GM12873 (cell line): Measurements from ENCODE around the gene RPL26.

Source experiments
- TF ChIP-seq, protein P1 (sequence below): IDR thresholded peaks from 2 replicates; pipeline ENCODE4 v1.5.1; 2012; ENCODE audit warnings: low read depth, mild to moderate bottlenecking, moderate library complexity, low read length, control low read depth; ENCODE audit not compliant: insufficient read depth; ENCODE audit errors: missing control alignments

The RPL26 gene

DNA sequence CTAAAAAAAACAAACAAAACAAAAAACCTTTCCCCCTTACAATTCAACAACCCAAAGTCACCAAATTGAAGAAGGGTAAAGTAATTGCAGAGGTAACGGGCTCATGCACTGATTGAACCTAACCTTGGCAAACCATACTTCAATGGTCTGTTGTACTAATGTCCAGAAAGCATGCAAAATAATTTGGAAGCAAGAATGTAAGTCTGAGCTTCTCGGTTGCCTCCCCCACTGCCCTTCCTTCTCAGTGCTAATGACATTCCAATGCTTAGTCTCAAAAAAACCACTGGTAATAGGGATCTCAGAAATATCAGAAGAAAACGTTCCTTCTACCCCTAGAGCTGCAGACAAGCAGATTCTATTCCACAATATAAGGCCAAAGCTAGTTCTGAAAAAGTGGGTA, 22.2 kb downstream of the RPL26 start:
- TF ChIP-seq, protein P1, sequence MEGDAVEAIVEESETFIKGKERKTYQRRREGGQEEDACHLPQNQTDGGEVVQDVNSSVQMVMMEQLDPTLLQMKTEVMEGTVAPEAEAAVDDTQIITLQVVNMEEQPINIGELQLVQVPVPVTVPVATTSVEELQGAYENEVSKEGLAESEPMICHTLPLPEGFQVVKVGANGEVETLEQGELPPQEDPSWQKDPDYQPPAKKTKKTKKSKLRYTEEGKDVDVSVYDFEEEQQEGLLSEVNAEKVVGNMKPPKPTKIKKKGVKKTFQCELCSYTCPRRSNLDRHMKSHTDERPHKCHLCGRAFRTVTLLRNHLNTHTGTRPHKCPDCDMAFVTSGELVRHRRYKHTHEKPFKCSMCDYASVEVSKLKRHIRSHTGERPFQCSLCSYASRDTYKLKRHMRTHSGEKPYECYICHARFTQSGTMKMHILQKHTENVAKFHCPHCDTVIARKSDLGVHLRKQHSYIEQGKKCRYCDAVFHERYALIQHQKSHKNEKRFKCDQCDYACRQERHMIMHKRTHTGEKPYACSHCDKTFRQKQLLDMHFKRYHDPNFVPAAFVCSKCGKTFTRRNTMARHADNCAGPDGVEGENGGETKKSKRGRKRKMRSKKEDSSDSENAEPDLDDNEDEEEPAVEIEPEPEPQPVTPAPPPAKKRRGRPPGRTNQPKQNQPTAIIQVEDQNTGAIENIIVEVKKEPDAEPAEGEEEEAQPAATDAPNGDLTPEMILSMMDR: no peak

GRCh38 chr17:8360260-8360659, 22.7 kb downstream of the RPL26 start:
- TF ChIP-seq, protein P1: no peak

DNA sequence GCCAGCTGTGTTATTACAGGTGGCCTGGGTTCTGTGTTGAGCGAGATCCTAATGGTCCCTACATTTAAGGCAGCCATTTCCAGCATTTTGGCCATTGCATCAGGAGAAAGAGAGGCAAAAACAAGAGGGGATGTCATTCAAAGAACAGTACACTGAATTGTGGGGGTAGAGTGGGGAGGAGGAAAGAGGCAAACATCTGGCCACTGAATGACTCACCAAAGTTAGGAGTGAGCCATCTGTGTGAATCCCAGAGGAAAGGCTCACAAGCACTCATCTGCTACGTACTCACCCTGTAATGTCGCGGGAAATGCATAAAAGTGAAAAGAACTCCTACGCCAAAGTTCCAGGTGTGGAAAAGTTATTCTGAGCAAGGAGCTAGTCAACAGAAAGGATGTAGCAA, 23.2 kb downstream of the RPL26 start:
- TF ChIP-seq, protein P1: no peak

GRCh38 chr17:8357910-8358309, 25.1 kb downstream of the RPL26 start:
- TF ChIP-seq, protein P1: no peak

DNA sequence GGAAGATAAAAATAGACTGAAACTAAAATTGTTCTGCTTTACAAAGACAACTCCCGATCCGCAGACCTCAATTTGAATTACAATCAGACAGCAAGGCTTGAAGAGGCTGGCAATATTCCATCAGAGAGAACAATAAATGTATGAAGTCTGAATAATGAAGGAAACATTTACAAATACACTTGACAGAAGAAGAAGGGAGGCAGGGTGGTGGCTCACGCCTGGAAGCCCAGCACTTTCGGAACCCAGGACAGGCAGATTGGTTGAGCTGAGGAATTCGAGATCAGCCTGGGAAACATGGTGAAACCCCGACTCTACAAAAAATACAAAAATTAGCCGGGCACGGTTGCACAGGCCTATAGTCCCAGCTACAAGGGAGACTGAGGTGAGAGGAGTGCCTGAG, 28.8 kb downstream of the RPL26 start:
- TF ChIP-seq, protein P1: no peak

- TF ChIP-seq, protein P1: no peak
These were observed 29.3 kb downstream of the RPL26 start for GRCh38 chr17:8353736-8354135.

- TF ChIP-seq, protein P1: no peak
These were observed 32.7 kb downstream of the RPL26 start for GRCh38 chr17:8350339-8350738.

DNA sequence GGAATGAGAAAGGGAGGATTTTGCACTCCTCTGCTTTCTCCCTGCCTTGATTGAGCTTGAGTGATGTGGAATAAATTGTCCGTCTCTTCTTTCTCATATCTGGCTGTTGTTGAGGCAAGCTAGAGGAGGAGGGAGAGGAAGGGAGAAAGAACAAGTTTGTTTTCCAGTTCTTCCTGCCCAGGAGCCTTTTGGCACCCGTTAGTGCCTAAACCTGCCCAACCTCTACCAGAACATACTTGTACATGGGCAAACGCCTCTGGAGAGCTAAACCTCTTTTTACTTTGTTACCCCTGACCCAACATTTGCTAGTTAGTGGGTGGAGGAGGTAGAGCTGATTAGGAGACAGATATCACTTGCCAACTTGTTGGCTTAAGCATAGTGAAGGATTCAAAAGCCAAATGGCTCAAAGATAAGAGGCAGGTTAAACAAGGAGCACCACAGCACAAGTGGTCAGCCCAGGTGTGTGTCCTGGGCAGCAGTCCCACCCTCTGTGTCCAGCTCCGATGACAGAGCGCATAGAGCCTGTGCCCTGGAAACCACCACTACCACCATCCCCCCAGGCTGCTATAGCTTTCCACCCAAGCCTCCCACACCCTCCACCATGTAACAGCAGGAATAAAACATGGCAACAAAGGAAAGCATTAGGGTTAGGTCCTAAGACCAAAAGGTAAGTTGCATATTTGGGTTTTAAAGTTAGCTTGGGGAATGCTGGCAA, 36.9 kb downstream of the RPL26 start:
- TF ChIP-seq, protein P1: no peak
